ENCODE results near the gene COL18A1. TPM values are rescaled to one million over a fixed set of nuclear protein-coding genes. Genes with fewer than 3 reads are reported as not detected.

COL18A1 gene
- total and polyA plus RNA-seq, 2 experiments from 2014 or later: 97.1 to 140 TPM

- TF ChIP-seq EZH2phosphoT487 (IDR thresholded peaks at IDR 0.05; ENCODE audit: low read depth, severe bottlenecking, unreplicated experiment) (no peak), EZH2 (IDR thresholded peaks at IDR 0.05; ENCODE audit: borderline replicate concordance) (no peak), CTCF (IDR thresholded peaks at IDR 0.05; ENCODE audit: poor library complexity) (no peak)
- H3K9me2 ChIP-seq (replicated peaks; ENCODE audit: insufficient read depth): no peaks in the 10 kb centered on the region
- no peaks in the 10 kb centered on the region for H3K27me3 ChIP-seq
- H3K9me3 ChIP-seq (ENCODE audit: low read depth): no peaks in the 10 kb centered on the region
- DNase-seq (ENCODE audit: low spot score): no peak
- H3K4me1 ChIP-seq (ENCODE audit: insufficient read depth): no peaks in the 10 kb centered on the region
- H3K4me2 ChIP-seq: no peak overlapping the region
- 93% methylated on average over 18 of the region's 22 CpGs for WGBS (ENCODE audit: low lambda C conversion rate, missing lambda C conversion rate)
- H3K36me3 ChIP-seq (replicated peaks; ENCODE audit: insufficient read depth, low read depth): no peaks in the 10 kb centered on the region
- no peaks in the 10 kb centered on the region for H3K79me2 ChIP-seq
- no peaks in the 10 kb centered on the region for H4K20me1 ChIP-seq (ENCODE audit: insufficient read depth, poor library complexity, severe bottlenecking)
- no peak overlapping the region for H3K4me3 ChIP-seq
- no peak overlapping the region for H2AFZ ChIP-seq
- H3K27ac ChIP-seq: no peak overlapping the region
Observed at GRCh38 chr21:45506241-45506817, 101.4 kb downstream of the COL18A1 start.

GRCh38 chr21:45506836-45507522, 102.0 kb downstream of the COL18A1 start:
- WGBS (ENCODE audit: low lambda C conversion rate, missing lambda C conversion rate): 83% methylated on average over 4 of the region's 13 CpGs

GRCh38 chr21:45507523-45507875, 102.5 kb downstream of the COL18A1 start:
- no peaks in the 10 kb centered on the region for H3K79me2 ChIP-seq

More at GRCh38 chr21:45506836-45507522, 102.0 kb downstream of the COL18A1 start:
- TF ChIP-seq CTCF (IDR thresholded peaks at IDR 0.05; ENCODE audit: poor library complexity) (no peak), EZH2phosphoT487 (IDR thresholded peaks at IDR 0.05; ENCODE audit: low read depth, severe bottlenecking, unreplicated experiment) (no peak), EZH2 (IDR thresholded peaks at IDR 0.05; ENCODE audit: borderline replicate concordance) (no peak)
- no peaks in the 10 kb centered on the region for H3K9me3 ChIP-seq (ENCODE audit: low read depth)
- H3K4me1 ChIP-seq (ENCODE audit: insufficient read depth): no peaks in the 10 kb centered on the region
- H3K27me3 ChIP-seq: no peaks in the 10 kb centered on the region
- H3K36me3 ChIP-seq (replicated peaks; ENCODE audit: insufficient read depth, low read depth): no peaks in the 10 kb centered on the region
- DNase-seq (ENCODE audit: low spot score): no peak
- H2AFZ ChIP-seq: no peak overlapping the region
- H3K27ac ChIP-seq: no peak overlapping the region
- no peak overlapping the region for H3K4me3 ChIP-seq
- H4K20me1 ChIP-seq (ENCODE audit: insufficient read depth, poor library complexity, severe bottlenecking): no peaks in the 10 kb centered on the region
- no peak overlapping the region for H3K4me2 ChIP-seq
- H3K9me2 ChIP-seq (replicated peaks; ENCODE audit: insufficient read depth): no peaks in the 10 kb centered on the region
- H3K79me2 ChIP-seq: no peaks in the 10 kb centered on the region

More at GRCh38 chr21:45507523-45507875, 102.5 kb downstream of the COL18A1 start:
- Histone ChIP-seq H3K9me2 (replicated peaks; ENCODE audit: insufficient read depth) (no peaks in the 10 kb centered on the region), H3K36me3 (replicated peaks; ENCODE audit: insufficient read depth, low read depth) (no peaks in the 10 kb centered on the region), H3K4me2 (no peak overlapping the region), H3K4me1 (ENCODE audit: insufficient read depth) (no peaks in the 10 kb centered on the region), H3K4me3 (no peak overlapping the region), H3K27ac (no peak overlapping the region), H3K27me3 (no peaks in the 10 kb centered on the region), H4K20me1 (ENCODE audit: insufficient read depth, poor library complexity, severe bottlenecking) (no peaks in the 10 kb centered on the region), H2AFZ (no peak overlapping the region), H3K9me3 (ENCODE audit: low read depth) (no peaks in the 10 kb centered on the region)
- TF ChIP-seq EZH2phosphoT487 (IDR thresholded peaks at IDR 0.05; ENCODE audit: low read depth, severe bottlenecking, unreplicated experiment): no peak
- no peak for TF ChIP-seq EZH2 (IDR thresholded peaks at IDR 0.05; ENCODE audit: borderline replicate concordance)
- no peak for TF ChIP-seq CTCF (IDR thresholded peaks at IDR 0.05; ENCODE audit: poor library complexity)
- WGBS (ENCODE audit: low lambda C conversion rate, missing lambda C conversion rate): 96% methylated on average over 9 of the region's 9 CpGs
- DNase-seq (ENCODE audit: low spot score): no peak

Data from hepatocyte (in vitro differentiated cells).